GM21526 (cell line): Measurements from ENCODE around the gene NKAIN2.

Experiments
- ATAC-seq: cut with Tn5 transposase; IDR thresholded peaks from one replicate; pipeline ENCODE4 v1.9.1; 2021; ENCODE audit warnings: moderate library complexity; ENCODE audit not compliant: unreplicated experiment, low FRiP score

NKAIN2 gene

DNA sequence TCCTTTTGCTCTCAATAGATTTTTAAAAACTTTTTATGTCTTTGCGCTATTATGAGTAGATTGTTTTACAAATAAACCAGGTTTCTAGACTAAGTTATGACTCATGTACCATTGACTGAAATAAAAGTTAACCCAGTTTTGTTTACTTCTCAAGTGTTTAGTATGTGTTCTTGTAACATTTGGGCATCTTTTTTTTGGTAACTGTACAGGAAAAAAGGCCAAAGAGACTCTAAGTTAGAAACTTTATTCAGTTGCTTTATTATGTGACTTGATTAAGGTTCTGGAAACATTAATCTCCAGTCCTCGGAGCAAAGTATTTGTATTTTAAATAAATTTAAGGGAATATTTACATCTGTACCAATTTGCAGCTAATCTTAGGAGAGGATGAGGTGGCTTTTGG, 2.9 kb downstream of the NKAIN2 start:
- ATAC-seq: no peak

DNA sequence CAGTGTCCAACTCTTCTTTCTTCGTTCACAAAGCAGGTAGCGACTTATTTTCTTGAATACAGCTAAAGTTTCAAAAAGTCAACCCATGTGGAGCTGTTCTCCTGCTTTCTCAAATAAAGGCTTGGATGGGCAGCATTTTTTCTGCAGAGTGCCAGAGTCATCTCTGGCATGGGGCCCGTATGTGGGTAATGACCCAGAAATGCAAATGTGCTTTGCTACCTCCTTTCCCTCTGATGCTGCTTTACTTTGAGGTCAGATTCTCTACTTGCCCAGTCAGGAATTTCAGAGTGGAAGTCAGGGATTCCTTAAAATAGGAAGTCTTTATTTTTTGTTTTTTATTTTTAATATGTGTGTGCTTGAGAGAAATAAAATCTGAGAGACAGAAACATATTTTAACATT, 4.9 kb downstream of the NKAIN2 start:
- ATAC-seq: no peak

DNA sequence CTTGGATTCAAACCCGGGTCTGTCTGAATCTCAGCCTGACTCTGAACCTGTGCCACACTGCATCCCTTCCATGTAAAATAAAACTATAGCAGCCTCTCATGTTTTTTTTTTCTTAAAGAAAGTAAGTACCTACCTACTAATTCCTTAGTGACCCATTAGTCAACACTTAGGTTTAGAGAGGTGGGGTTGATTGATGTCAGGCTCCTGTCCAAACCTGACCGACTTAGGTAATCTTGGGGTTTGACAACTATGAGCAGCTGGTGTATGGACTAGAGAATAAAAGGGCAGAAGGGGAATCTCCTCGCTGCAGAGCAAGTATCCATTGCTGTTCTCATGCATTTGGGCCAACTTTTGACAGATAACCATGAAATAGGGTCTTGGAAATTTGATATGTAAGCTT, 6.5 kb downstream of the NKAIN2 start:
- ATAC-seq: no peak

DNA sequence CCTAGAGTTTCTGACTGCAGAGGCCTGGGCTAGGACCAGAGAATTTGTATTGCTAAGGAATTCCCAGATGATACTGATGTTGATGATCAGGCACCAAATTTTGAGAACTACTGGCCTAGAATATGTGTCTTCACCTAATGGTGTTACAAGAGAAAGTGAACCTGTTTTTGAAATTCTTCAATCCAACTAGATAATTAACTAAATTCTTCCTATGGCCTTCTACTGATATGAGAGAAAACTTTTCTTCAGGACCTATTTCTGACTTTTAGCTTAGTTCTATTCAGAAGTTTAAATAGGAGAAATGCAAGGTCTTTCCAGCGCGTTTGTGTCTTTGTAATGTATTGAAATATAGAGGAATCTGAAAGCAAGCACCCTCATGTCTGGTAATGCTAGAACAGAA, 7.3 kb downstream of the NKAIN2 start:
- ATAC-seq: no peak

DNA sequence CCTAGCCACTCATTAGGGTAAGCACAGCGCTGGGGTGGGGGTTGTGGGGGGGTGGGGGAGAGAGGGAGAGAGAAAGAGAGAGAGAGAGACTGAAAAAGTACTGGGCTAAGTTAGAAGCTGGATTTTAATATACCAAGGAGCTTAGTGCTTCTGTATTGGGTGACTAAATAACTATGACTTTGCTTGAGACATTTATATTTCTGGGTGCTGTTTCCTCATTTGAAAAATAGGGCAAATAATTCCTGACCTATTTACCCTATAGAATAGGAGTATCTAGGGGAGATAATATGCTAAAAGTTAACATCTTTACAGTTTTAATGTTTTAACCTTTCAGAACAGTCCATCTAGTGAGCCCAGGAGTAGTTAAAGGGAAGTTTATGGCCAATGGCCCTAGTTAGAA, 7.7 kb downstream of the NKAIN2 start:
- ATAC-seq: no peak

DNA sequence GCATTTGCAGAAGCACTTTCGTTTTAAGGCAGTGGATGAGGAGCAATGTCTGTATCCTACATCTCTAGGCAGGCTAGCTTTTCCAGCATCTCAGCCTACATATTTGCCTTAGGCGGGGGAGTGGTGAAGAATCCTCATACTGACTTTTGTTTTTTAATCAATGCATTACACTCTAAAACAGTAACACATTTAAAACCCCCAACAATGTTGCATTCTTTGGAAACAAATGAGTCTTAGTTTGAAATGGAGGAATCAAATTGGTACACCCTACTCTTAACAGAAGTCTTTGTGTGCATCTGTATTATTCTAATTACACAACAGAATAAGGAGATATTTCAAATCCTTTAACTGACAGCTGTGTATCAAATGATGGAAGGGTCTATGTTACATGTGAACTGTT, 9.0 kb downstream of the NKAIN2 start:
- ATAC-seq: no peak

DNA sequence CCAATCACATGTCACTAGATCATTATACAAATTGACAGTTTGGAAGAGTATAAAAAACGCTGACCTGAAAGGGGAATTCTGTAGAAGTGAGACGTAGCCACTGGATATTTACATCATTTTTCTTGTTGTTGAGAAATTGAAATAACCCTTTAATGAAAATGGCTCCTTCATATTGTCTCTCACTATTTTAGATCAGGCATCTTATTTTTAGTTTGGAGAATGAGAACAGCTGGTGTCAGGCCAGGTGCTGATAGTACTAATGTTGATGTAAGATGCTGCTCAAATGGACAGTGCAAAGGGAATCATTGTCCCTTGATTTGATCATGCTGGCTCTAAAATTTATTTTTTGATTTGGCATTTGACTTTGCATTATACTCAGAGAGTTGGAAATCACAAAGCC, 17.4 kb downstream of the NKAIN2 start:
- ATAC-seq: no peak

DNA sequence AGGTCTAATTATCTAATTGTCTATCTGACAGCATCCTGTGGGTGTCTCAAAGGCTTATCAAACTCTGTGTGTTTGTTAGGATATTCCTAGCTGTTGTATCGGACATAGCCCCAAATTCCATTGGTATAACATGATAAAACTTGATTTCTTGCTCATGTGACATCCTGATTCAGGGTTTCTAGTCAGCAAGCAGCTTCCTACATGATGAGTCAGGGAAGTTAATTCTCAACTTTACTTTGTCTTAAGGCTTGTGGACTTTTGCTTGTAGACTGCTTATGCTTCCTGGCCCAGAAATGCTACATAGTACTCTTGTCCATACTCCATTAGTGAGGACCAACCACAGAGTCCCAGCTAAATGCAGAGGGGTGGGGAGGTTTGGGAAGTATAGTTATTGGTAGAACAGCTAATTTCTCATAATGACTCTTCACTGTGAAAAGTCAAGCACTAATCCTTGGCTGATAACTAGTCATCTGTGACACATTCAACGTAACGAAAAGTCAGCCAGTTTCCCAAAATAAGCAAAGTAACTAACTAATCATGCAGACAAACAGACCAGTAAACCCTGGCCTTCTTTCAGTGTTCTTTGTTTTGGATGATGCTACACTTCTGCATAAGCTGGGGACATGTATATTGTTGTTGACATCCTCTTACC, 25.8 kb downstream of the NKAIN2 start:
- ATAC-seq: no peak

DNA sequence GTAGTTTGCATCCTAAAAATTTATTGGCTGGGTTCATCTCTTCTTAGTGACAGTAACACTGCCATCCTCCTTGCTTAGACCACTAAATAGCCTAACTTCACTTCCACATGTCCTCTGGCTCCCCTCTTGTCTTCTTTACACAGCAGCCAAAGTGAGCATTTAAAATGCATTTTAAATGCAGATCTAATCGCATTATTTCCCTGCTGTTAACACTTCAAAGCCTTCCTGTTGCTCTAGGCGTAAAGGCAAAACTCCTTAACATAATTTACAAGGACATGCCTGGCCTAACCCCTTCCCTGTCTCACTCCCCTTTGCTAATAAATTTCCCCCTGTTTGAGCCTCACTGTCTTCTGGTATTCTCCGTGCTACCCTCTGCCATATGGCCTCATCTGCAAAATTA, 26.5 kb downstream of the NKAIN2 start:
- ATAC-seq: no peak

DNA sequence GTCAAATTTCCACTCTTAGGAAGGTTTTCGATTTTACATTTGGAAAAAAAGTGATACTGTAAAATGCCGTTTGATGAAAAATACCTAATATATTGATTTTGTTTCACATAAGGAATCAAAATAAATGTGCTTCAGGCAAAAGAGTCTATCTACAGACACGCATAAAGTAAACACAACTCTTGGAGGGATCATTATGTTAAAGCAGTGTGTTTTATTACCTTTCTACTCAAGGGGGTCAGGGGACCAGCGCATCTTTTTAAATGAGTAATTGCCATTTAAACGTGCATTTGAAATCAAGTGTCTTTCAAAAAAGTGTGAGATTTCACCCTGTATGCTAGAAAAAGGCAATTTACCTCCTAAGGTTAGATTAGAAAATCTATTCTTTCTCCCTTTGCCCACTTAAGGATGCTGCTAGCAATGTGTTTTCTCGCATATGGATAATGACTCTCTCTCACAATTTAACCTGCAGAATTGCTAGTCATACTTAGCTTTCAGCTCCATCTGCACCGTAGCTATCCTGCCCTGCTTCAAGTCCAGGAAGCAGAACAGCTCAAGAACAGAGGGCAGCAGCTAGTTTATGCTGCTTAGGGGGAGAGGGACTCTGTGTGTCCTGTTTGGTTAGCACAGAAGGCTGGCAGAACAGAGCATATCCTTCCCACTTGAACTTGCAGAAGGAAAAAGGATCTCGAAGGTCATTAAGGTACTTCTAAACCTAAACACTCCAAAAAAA, 35.0 kb downstream of the NKAIN2 start:
- ATAC-seq: no peak

DNA sequence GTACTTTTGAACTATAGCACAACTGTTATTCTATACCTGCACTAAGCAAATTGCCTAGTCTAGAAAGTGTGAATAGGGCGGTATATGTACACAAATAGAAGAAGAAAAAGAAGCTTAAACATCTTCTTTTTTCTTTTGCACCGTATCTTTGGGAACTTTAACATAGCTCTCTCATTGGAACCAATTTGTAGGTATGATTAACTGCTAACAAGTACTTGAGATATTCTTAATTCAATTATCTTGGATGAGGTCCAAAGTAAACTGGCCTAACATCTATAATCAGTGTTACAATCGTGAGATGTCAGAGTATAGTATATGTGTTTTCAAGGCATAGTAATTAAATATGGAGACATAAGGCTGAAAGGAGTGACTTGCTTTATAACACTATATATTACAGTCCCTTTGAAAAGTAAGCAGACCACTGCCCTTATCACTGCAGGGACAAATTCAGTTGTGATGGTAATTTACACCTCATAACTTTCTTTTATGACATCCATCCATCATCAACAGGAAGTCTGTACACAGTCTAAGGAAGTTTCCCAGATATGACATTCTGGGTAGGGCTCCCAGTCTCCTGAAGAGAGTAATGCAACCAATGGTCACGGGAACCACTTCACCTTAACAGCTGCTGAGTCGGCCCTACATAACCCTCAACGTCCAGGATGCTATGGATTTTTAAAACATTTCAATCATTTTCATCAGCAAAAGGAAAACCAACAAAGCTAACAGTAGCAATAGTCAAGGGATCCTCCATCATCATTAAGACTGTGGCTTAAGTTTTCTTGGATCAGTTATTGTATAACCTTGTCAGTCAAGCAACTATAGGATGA, 37.6 kb downstream of the NKAIN2 start:
- ATAC-seq: no peak

DNA sequence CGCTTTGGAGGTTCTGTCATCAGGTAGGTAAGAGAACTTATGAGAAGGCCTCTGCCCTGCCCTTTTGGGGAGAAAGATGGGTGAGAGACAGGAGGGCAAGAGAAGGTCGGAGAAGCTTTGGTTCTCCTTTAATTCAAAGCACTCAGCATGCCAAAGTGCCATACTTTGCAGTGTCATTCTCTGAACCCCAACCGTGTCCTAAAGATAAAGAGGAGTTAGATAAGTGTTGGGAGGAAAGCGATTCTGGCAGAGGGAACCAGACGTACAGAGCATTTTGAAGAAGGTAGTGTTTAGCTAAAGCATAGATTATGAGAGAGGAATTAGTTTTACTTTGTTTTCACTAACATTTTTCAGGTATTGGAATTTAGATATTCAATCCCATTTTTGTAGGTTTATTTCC, 40.3 kb downstream of the NKAIN2 start:
- no peak for ATAC-seq

DNA sequence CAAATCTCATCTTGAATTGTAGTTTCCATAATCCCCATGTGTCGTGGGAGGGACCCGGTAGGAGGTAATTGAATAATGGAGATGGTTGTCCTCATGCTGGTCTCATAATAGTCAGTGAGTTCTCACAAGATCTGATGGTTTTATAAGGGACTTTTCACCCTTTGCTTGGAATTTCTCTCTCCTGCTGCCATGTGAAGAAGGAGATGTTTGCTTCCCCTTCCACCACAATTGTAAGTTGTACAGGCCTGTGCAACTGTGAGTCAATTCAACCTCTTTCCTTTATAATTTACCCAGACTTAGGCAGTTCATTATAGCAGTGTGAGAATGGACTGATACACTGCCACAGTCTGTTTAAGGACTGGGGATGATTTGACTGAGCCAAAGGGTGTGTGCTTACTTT, 44.7 kb downstream of the NKAIN2 start:
- ATAC-seq: no peak

DNA sequence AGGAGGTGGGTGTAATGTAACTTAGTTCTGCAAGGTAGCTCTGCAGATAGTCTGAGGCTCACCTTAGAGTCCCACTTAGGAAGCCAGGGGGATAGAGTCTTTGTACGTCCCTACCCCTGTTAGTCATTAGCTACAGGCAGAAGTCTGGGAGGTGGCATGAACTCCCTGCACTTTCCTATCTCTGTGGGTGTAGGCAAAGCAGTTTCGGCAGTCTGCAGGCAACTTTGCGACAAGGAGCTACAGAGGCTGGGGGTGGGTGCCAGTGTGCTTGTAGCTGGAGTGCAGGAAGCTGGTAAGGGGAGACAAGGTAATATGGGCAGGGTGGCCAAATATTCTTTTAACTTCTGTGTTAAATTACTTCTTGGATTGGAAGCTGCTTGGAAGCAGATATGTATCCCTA, 45.7 kb downstream of the NKAIN2 start:
- no peak for ATAC-seq

DNA sequence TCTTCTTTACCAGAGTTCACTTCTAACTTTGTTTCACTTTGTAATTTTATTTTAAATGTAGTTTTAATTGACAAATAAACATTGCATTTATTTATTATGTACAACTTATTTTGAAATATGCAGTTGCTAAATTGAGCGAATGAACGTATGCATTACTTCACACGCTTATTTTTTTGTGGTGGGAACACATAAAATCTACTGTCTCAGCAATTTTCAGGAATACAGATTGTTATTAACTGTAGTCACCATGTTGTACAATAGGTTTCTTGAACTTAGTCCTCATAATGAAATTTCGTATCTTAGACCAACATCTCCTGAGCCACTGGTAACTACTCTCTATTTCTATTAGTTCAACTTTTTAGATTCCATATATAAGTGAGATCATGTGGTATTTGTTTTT, 46.9 kb downstream of the NKAIN2 start:
- no peak for ATAC-seq

DNA sequence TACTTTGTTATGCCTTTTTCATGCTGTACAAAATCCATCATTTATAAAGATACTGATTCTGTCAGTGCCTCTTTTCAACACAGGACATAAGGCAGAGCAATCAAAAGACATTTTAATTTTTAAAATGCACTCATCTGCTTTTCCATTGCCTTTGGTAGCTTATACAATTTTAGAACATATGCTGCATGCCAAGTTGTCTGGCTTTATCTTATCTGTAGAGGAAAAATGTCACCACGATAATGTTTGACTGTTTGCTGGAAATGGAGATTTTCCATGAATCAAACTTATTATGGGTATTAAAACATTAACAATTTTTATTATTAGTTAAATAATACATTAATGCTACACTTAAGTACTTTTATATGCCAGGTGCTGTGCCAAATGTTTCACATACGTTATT, 50.5 kb downstream of the NKAIN2 start:
- no peak for ATAC-seq

DNA sequence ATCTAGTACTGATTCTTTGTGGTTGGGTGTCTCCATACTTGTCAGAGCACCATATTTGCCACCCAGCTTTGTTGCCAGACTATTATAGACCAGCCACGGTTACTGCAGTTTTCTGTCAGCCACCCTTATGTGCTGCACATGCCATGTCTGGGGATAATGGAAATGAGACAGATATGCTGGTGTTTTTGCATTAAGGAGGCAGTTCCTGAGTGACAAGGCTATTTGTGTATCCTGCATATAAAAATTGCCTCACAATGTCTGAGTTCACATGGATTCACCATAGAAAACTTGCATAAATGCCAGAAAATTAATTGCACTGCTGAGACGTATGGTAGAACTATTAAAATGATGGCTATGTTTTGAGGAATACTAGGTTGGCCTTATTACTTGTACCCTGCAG, 51.8 kb downstream of the NKAIN2 start:
- ATAC-seq: no peak

DNA sequence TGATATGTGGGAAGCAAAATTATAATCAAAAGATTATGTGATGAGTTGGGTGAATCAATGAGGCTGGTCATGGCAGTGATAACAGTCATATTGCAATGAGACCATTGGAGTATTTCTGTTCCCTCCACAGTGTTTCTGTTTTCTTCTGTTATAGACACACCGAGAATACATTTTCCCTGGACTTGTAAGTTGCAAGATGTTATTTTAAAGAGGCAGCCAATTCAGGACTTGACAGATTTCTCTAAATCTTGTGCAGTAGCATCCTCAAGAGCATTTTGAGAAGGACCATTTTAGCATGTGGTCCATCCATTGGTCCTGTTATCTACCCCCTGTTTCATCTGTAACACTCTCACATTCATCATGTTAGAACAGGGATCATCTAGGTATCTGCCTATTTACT, 55.6 kb downstream of the NKAIN2 start:
- ATAC-seq: no peak

DNA sequence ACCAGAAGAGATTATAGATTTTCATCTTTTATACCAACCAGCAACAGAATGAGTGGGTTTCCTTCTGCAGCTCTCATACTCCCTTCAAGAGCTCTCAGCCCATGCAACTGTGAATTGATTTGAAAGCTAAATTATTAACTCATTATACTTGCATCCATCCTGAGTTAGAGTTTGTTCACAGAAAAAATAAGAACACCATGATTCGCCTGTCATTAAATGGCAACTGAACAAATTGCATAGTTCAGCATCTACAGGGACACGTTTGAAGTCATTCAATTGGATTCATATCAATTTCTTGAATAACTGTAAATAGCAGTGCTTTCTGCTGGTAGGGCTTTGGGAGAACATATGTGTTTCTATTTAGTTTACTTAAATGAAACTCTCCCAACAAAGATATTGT, 65.7 kb downstream of the NKAIN2 start:
- no peak for ATAC-seq

DNA sequence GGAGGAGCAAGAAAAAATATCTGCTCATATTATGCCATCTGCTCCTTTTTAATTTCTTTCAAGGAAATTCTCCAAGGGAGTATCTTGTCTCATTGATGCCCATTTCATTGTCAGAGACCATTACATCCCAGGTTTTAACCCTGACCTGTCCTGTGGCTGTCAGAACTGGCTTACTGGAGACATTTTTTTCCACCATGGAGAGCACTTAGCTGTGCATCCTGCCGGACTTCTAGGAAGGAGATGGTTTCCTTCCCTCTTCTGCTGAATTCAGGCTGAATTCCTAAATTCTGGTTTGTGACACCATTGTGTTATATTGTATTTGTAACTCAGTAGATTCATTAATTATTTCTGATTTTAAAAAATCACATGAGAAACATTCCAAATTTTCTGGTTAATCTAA, 70.3 kb downstream of the NKAIN2 start:
- ATAC-seq: no peak

DNA sequence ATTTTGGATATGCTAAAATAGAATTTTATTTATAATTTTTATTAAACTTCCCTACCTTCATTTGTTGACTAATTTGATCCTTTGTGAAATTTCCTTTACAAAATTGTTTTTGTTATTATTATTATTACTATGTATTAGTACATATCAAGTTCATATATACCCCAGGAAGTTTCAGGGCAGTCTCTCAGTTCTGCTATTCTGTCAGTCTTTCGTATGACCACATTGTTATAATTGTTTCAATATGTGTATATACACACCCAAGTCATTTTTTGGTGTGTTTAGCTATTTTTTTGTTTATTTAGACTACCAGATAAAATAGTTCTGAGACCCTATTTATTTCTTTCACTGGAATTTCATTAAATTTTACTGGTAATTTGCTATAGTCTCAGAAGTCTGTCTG, 72.1 kb downstream of the NKAIN2 start:
- no peak for ATAC-seq

DNA sequence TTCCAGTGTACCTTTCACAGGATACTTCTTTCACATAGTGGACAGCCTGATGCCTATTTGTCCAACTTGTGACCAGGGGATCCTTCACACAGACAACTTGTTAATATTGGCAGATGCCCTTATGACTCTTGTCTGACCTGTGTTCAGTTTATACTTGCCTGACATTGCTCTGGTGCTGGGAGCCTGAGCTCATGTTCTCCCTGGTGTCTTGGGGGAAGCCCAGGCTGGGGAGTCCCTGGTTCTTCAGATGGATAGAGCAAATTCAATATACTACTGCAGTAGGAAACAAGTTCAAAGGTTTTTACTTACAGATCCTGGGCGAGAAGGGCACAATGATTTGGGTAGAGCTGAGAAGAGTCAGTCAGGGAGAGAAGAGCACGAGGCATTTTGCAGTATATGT, 76.1 kb downstream of the NKAIN2 start:
- no peak for ATAC-seq
